ENCODE results near the gene INO80D. TPM values are rescaled to one million over a fixed set of nuclear protein-coding genes. Genes with fewer than 3 reads are reported as not detected.

INO80D gene
- total RNA-seq, 1 experiment from 2014 or later, result 14.4 TPM

DNA sequence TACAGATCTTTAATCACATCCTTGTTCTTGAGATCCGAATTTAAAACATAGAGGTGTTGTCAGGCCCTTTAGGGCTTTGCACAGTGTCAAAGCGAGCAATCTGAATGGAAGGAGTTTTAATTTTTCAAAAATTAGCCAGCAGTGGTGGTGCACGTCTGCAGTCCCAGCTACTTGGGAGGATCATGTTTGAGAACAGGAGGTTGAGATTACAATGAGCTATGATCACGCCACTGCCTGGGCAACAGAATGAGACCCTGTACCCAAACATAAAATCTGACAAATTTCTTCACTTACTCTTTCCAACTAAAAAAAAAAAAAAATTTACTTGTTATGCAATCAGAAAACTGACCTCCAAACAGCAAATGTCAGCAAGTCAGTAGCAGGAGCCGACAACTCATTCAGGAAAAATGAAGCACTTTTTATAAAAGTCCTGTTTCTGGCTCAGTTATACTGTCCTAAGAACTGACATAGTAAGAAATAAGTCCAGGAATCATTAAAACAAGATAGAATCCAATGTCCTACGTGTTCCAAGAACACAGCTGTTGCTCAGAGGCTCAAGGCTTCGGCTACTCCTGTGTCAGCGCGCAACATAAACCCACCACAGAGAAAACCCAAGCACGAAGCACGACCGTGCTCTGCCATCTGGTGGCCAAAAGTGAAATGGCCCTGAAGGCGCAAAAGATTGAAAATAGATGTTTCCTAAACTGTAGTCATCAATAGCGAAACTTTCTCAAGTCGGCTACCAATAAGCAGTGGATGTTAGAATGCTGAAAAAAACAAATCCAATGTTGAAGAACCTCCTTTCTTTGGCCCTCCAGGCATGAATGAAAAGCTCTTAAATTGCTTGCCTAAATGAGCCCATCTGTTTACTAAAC lies 138.1 kb downstream of the INO80D start:
- CTCF ChIA-PET, result interaction anchor here (0.9 to 2.2 kb wide), 7 partner anchors 11 to 1875 kb away, joined by 3 to 8 read pairs (median 3); no protein-coding TSS in a partner anchor
- no peaks in the 10 kb centered on the region for H3K9me2 ChIP-seq (ENCODE audit: insufficient read depth)
- peak overlapping the region; percentile 49 for H2AFZ ChIP-seq (ENCODE audit: low read depth, low read length, poor library complexity, severe bottlenecking)
- no TSS peak for BruUV-seq (replicated peaks)
- no peaks in the 10 kb centered on the region for H3K36me3 ChIP-seq (ENCODE audit: control insufficient read depth in 1 of 2, insufficient read depth in 2 of 2, low read length in 2 of 2)
- H3K9me3 ChIP-seq (ENCODE audit: control insufficient read depth in 1 of 2, insufficient read depth in 1 of 2, low read depth in 1 of 2, low read length in 2 of 2), result peaks cover 0 to 7% of the 10 kb centered on the region in 2 experiments; a peak in 1 of 4 replicates
- no peaks in the 10 kb centered on the region for H3K79me2 ChIP-seq (ENCODE audit: insufficient read depth, low read length)
- H3K9ac ChIP-seq (ENCODE audit: low read length), result no peak overlapping the region
- H3K27me3 ChIP-seq (ENCODE audit: insufficient read depth, low read length), result no peaks in the 10 kb centered on the region
- ATAC-seq (peak; percentile 85), DNase-seq (ENCODE audit: low read depth, low spot score) (peak; percentile 33)
- no peak overlapping the region for H3K27ac ChIP-seq (ENCODE audit: low read depth, low read length)
- H3K4me1 ChIP-seq (ENCODE audit: control insufficient read depth in 1 of 2, insufficient read depth in 2 of 2, low read length in 2 of 2), result peaks cover 0 to 17% of the 10 kb centered on the region in 2 experiments; a peak in 2 of 4 replicates
- POLR2A ChIA-PET, result no interaction called here
- no peak overlapping the region for H3K4me3 ChIP-seq (replicated peaks in 1 of 2; ENCODE audit: low read depth in 1 of 2, low read length in 2 of 2)
- H3K4me2 ChIP-seq (ENCODE audit: low read length), result peak overlapping the region; percentile 49
- intact Hi-C loops (cut with micrococcal nuclease), result loop anchor here (1.0 to 5.0 kb wide), 3 partner anchors 45 to 1623 kb away; no protein-coding TSS in a partner anchor
- no peaks in the 10 kb centered on the region for H4K20me1 ChIP-seq (ENCODE audit: insufficient read depth)
- RAD21 ChIA-PET (ENCODE audit: low non-redundant PET in 1 of 2, low total read pairs in 2 of 2, uncharacterized antibody in 2 of 2, unreplicated experiment in 2 of 2), result no interaction called here
- no peak for TF ChIP-seq SIN3A (IDR thresholded peaks at IDR 0.05; ENCODE audit: low read depth)
- no peak for TF ChIP-seq SP1 (IDR thresholded peaks at IDR 0.05; ENCODE audit: low read depth)
- TF ChIP-seq SRF (IDR thresholded peaks at IDR 0.05; ENCODE audit: low read depth), result no peak
- TF ChIP-seq, protein P1, sequence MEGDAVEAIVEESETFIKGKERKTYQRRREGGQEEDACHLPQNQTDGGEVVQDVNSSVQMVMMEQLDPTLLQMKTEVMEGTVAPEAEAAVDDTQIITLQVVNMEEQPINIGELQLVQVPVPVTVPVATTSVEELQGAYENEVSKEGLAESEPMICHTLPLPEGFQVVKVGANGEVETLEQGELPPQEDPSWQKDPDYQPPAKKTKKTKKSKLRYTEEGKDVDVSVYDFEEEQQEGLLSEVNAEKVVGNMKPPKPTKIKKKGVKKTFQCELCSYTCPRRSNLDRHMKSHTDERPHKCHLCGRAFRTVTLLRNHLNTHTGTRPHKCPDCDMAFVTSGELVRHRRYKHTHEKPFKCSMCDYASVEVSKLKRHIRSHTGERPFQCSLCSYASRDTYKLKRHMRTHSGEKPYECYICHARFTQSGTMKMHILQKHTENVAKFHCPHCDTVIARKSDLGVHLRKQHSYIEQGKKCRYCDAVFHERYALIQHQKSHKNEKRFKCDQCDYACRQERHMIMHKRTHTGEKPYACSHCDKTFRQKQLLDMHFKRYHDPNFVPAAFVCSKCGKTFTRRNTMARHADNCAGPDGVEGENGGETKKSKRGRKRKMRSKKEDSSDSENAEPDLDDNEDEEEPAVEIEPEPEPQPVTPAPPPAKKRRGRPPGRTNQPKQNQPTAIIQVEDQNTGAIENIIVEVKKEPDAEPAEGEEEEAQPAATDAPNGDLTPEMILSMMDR (IDR thresholded peaks at IDR 0.05 in 2 of 3, conservative IDR thresholded peaks at IDR 0.05 in 1 of 3; ENCODE audit: borderline replicate concordance in 1 of 3, insufficient read depth in 1 of 3, low read depth in 2 of 3, low read length in 2 of 3), result peak; percentile 81 to 95 (median 91)
- TF ChIP-seq CBX3 (IDR thresholded peaks at IDR 0.05; ENCODE audit: low read depth), result 0 out of 2 replicates have a peak, but pooled peaks have one; percentile 13
- TF ChIP-seq RAD21 (IDR thresholded peaks at IDR 0.05; ENCODE audit: low read depth), result peak; percentile 88

Data from HCT116 (cell line).